ENCODE results near the gene NFATC3. TPM values are rescaled to one million over a fixed set of nuclear protein-coding genes. Genes with fewer than 3 reads are reported as not detected.
"Not testable (repeated sequence)": the region's sequence is repeated elsewhere in the genome, so short reads cannot be mapped to it uniquely, and the experiment has no call there.

Gene NFATC3
- total RNA-seq, 2 donors from 2014 or later: 15.5 to 19.5 TPM

DNA sequence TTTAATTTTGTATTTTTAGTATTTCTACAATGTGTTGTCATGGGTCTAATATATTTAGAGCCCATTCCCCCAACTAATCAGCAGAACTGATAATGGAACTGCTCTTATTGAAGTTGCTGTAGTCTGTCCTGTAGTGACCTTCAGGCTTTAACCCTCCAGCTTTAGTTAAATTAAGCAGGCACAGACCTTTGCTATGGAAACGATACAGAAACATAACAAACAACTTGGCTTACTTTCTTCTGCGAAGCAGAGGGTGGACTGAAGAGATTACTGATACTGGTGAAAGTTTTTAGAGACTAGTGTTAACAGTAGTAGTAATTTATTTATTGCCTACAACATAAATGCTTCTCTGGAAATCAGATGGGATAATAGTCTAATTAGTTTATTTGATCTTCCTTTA, 61.4 kb downstream of the NFATC3 start:
- Histone ChIP-seq H3K4me1 (peaks cover 7% of the 10 kb centered on the region), H3K9me3 (no peaks in the 10 kb centered on the region), H3K27me3 (no peaks in the 10 kb centered on the region), H3K27ac (no peak overlapping the region), H3K36me3 (replicated peaks in 1 of 2; ENCODE audit: insufficient read depth in 1 of 2, low read depth in 2 of 2) (no peaks in the 10 kb centered on the region), H3K4me3 (no peak overlapping the region)
- peak in 1 of 4 donors; percentile 7 for DNase-seq
- intact Hi-C loops (cut with DNase I): no loop called here
- WGBS, 2 donors: 0 to 9% methylated on average over 2 of the region's 2 CpGs
- ATAC-seq: peak; percentile 84
- TF ChIP-seq, protein P1, sequence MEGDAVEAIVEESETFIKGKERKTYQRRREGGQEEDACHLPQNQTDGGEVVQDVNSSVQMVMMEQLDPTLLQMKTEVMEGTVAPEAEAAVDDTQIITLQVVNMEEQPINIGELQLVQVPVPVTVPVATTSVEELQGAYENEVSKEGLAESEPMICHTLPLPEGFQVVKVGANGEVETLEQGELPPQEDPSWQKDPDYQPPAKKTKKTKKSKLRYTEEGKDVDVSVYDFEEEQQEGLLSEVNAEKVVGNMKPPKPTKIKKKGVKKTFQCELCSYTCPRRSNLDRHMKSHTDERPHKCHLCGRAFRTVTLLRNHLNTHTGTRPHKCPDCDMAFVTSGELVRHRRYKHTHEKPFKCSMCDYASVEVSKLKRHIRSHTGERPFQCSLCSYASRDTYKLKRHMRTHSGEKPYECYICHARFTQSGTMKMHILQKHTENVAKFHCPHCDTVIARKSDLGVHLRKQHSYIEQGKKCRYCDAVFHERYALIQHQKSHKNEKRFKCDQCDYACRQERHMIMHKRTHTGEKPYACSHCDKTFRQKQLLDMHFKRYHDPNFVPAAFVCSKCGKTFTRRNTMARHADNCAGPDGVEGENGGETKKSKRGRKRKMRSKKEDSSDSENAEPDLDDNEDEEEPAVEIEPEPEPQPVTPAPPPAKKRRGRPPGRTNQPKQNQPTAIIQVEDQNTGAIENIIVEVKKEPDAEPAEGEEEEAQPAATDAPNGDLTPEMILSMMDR (IDR thresholded peaks at IDR 0.05): no peak

DNA sequence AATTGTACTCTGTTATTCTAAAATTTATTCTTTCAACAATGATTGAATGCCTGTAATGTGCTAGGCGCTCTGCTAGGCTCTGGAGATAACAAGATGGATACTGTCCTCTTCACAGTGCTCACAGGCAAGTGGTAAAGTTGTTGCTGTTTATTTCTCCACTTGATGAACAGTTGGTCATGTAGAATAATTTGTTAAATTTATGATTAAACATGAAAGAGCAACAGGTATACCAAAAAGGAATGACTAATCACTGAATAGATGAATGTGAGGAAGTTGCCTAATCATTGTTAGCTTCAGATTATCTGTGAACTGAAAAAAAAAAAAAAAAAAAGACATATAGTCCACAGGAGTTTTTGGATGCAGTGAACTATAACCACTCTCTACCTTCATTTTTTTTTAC, 62.3 kb downstream of the NFATC3 start:
- intact Hi-C loops (cut with DNase I): no loop called here
- WGBS, 2 donors: 97 to 100% methylated on average over 1 of the region's 1 CpG
- Histone ChIP-seq H3K4me3 (no peak overlapping the region), H3K9me3 (no peaks in the 10 kb centered on the region), H3K36me3 (replicated peaks in 1 of 2; ENCODE audit: insufficient read depth in 1 of 2, low read depth in 2 of 2) (no peaks in the 10 kb centered on the region), H3K4me1 (peaks cover 7% of the 10 kb centered on the region), H3K27me3 (no peaks in the 10 kb centered on the region), H3K27ac (no peak overlapping the region)
- TF ChIP-seq, protein P1 (IDR thresholded peaks at IDR 0.05): no peak
- no peak for TF ChIP-seq POLR2A (IDR thresholded peaks at IDR 0.05)
- DNase-seq (no peak), ATAC-seq (no peak)

DNA sequence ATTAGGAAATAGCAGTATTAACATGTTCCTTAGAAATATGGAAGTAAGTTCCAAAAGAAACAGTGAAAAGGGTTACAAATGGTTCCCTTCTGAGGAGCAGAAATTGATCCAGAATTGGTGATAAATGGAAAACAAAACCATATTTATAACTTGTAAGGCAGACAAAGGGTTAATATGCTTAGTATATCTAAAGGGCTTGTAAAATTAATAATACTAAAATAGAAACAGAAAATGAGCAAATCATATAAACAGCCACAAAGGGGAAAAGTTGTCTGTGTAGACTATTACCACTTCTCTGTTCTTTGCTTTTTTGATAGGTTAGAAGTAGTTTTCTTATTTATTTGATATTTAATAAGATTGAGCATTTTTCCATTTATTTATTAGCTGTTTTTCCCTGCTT, 64.4 kb downstream of the NFATC3 start:
- ATAC-seq (no peak), DNase-seq (no peak)
- TF ChIP-seq POLR2A (IDR thresholded peaks at IDR 0.05): no peak
- Histone ChIP-seq H3K4me1 (peaks cover 7% of the 10 kb centered on the region), H3K27me3 (no peaks in the 10 kb centered on the region), H3K4me3 (no peak overlapping the region), H3K9me3 (no peaks in the 10 kb centered on the region), H3K36me3 (replicated peaks in 1 of 2; ENCODE audit: insufficient read depth in 1 of 2, low read depth in 2 of 2) (no peaks in the 10 kb centered on the region), H3K27ac (no peak overlapping the region)
- intact Hi-C loops (cut with DNase I): no loop called here

DNA sequence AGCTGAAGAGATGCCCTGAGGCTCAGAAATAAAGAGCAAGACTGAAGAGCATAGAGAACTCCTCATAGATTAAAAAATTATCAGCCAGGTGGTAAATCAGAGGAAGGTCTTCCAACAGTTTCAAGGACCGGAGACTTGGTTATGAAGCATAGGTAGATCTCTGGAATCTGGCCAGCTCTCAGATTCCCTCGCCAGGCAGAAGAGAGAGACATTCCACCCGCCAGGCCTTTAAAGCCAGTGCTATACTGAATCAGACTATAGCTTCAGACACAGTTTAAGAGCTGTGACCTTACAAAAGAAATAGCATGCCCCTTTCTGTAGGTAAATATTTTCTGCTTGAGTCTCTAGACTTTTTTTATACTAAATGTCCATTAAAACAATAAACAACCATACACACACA, 70.3 kb downstream of the NFATC3 start:
- intact Hi-C loops (cut with DNase I): no loop called here
- WGBS, 2 donors: 62 to 79% methylated on average over 3 of the region's 3 CpGs
- no peak overlapping the region for H3K4me3 ChIP-seq
- no peaks in the 10 kb centered on the region for H3K9me3 ChIP-seq
- no peaks in the 10 kb centered on the region for H3K4me1 ChIP-seq
- DNase-seq (peak in 1 of 4 donors; percentile 8), ATAC-seq (no peak)
- no peaks in the 10 kb centered on the region for H3K36me3 ChIP-seq (replicated peaks in 1 of 2; ENCODE audit: insufficient read depth in 1 of 2, low read depth in 2 of 2)
- TF ChIP-seq POLR2A (IDR thresholded peaks at IDR 0.05): no peak
- TF ChIP-seq, protein P1 (IDR thresholded peaks at IDR 0.05): no peak
- no peak overlapping the region for H3K27ac ChIP-seq
- no peaks in the 10 kb centered on the region for H3K27me3 ChIP-seq

DNA sequence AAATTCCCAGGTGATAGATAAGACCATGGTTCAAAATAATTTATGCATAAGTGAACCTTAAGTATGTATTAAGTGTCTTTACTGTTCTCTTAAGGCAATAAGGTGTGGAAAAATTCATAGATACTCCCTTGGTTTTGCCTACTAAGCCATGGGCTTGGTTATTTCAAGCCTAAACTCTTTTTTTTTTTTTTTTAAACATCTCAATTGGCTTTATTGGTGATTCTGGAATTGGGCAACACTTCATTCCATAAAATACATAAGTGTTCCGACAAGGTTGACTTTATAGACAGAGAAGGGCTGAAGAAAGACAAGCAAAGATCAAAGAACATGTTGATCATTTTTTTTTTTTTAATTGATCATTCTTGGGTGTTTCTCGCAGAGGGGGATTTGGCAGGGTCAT, 77.2 kb downstream of the NFATC3 start:
- Histone ChIP-seq H3K4me1 (no peaks in the 10 kb centered on the region), H3K27ac (no peak overlapping the region), H3K27me3 (no peaks in the 10 kb centered on the region), H3K4me3 (no peak overlapping the region), H3K36me3 (replicated peaks in 1 of 2; ENCODE audit: insufficient read depth in 1 of 2, low read depth in 2 of 2) (no peaks in the 10 kb centered on the region), H3K9me3 (no peaks in the 10 kb centered on the region)
- DNase-seq (no peak), ATAC-seq (no peak)
- intact Hi-C loops (cut with DNase I): no loop called here
- 96 to 98% methylated on average over 2 of the region's 2 CpGs for WGBS, 2 donors
- TF ChIP-seq, protein P1 (IDR thresholded peaks at IDR 0.05): no peak
- no peak for TF ChIP-seq POLR2A (IDR thresholded peaks at IDR 0.05)

DNA sequence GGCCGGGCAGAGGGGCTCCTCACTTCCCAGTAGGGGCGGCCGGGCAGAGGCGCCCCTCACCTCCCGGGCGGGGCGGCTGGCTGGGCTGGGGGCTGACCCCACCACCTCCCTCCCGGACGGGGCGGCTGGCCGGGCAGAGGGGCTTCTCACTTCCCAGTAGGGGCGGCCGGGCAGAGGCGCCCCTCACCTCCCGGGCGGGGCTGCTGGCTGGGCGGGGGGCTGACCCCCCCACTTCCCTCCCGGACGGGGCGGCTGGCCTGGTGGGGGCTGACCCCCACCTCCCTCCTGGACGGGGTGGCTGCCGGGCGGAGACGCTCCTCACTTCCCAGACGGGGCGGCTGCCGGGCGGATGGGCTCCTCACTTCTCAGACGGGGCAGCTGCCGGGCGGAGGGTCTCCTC, 78.1 kb downstream of the NFATC3 start:
- WGBS, 2 donors: no CpG with 5 or more reads among the region's 31 CpGs
- ATAC-seq; H3K36me3 ChIP-seq (replicated peaks in 1 of 2; ENCODE audit: insufficient read depth in 1 of 2, low read depth in 2 of 2): not testable (repeated sequence)

More for the DNA sequence above, 78.1 kb downstream of the NFATC3 start:
- H3K4me1 ChIP-seq; H3K9me3 ChIP-seq; H3K27me3 ChIP-seq; intact Hi-C loops (cut with DNase I); DNase-seq; H3K27ac ChIP-seq; H3K4me3 ChIP-seq: not testable (repeated sequence)

Measured in body of pancreas (tissue), 4 donors.